WTC11 (cell line): Measurements from ENCODE around the gene FUNDC2. TPM values are rescaled to one million over a fixed set of nuclear protein-coding genes. Genes with fewer than 3 reads are reported as not detected.

Experiments
- ATAC-seq: fragments of 200-7000 bp; cut with Tn5 transposase; 2 replicates; pipeline ENCODE4 v1.10.0; 2021; ENCODE audit warnings: mild to moderate bottlenecking, moderate library complexity
- CTCF ChIA-PET: fragments of 300-600 bp; sonication (Branson Sonifier 250); formaldehyde crosslinking; loops from one replicate; lab custom pipeline; 2021; ENCODE audit warnings: antibody characterized with exemption; lab: Charles Lee
- POLR2A ChIA-PET: fragments of 350-600 bp; sonication (Branson Sonifier 250); formaldehyde crosslinking; loops from one replicate; lab custom pipeline; 2021; ENCODE audit warnings: antibody characterized with exemption; lab: Charles Lee
- DNase-seq: peaks from one replicate; pipeline ENCODE4 v3.0.0; 2021; ENCODE audit warnings: low spot score
- H3K27ac Mint-ChIP-seq: 2 replicates; pipeline ENCODE4 v1.8.0; 2021; ENCODE audit warnings: mixed read lengths
- H3K27me3 Mint-ChIP-seq: 2 replicates; pipeline ENCODE4 v1.8.0; 2021; ENCODE audit warnings: low read depth, mild to moderate bottlenecking, moderate library complexity, mixed read lengths
- H3K36me3 Mint-ChIP-seq: 2 replicates; pipeline ENCODE4 v1.8.0; 2021; ENCODE audit warnings: mixed read lengths
- H3K4me1 Mint-ChIP-seq: 2 replicates; pipeline ENCODE4 v1.8.0; 2022; ENCODE audit warnings: mixed read lengths
- H3K4me3 Mint-ChIP-seq: 2 replicates; pipeline ENCODE4 v1.8.0; 2021; ENCODE audit warnings: mild to moderate bottlenecking, moderate library complexity, mixed read lengths
- H3K9me3 Mint-ChIP-seq: 2 replicates; pipeline ENCODE4 v1.8.0; 2021; ENCODE audit warnings: mixed read lengths
- ATF1 ChIP-seq: sonication (generic); formaldehyde crosslinking; IDR thresholded peaks from 2 replicates; pipeline ENCODE4 v1.8.1; 2023; ENCODE audit warnings: mild to moderate bottlenecking, moderate library complexity, missing genetic modification reagents
- ATF3 ChIP-seq: sonication (generic); formaldehyde crosslinking; conservative IDR thresholded peaks from 2 replicates; pipeline ENCODE4 v1.8.1; 2022; ENCODE audit warnings: mild to moderate bottlenecking, missing genetic modification reagents
- CREB1 ChIP-seq: sonication (generic); formaldehyde crosslinking; IDR thresholded peaks from 2 replicates; pipeline ENCODE4 v1.8.0; 2023; ENCODE audit warnings: mild to moderate bottlenecking, missing genetic modification reagents
- E2F4 ChIP-seq: sonication (generic); formaldehyde crosslinking; IDR thresholded peaks from 2 replicates; pipeline ENCODE4 v1.8.1; 2022; ENCODE audit warnings: low read depth, mild to moderate bottlenecking, moderate library complexity, missing genetic modification reagents, borderline replicate concordance
- ETV6 ChIP-seq: sonication (generic); formaldehyde crosslinking; IDR thresholded peaks from 2 replicates; pipeline ENCODE4 v1.8.1; 2022; ENCODE audit warnings: mild to moderate bottlenecking, missing genetic modification reagents
- FOXJ3 ChIP-seq: sonication (generic); formaldehyde crosslinking; IDR thresholded peaks from 2 replicates; pipeline ENCODE4 v1.9.0; 2021; ENCODE audit warnings: missing genetic modification reagents, mild to moderate bottlenecking, borderline replicate concordance
- FOXP1 ChIP-seq: sonication (generic); formaldehyde crosslinking; IDR thresholded peaks from 2 replicates; pipeline ENCODE4 v1.8.0; 2022; ENCODE audit warnings: missing genetic modification reagents, mild to moderate bottlenecking, moderate library complexity, borderline replicate concordance
- HMGXB4 ChIP-seq: sonication (generic); formaldehyde crosslinking; IDR thresholded peaks from 2 replicates; pipeline ENCODE4 v1.8.1; 2023; ENCODE audit warnings: mild to moderate bottlenecking, moderate library complexity, missing genetic modification reagents
- TEAD4 ChIP-seq: sonication (generic); formaldehyde crosslinking; IDR thresholded peaks from 2 replicates; pipeline ENCODE4 v1.8.0; 2022; ENCODE audit warnings: mild to moderate bottlenecking, missing genetic modification reagents
- ZMAT4 ChIP-seq: fragments of 250-450 bp; sonication (Bioruptor Pico); IDR thresholded peaks from 2 replicates; pipeline ENCODE4 v1.9.0; 2021; ENCODE audit warnings: mild to moderate bottlenecking
- ZNF121 ChIP-seq: sonication (generic); formaldehyde crosslinking; IDR thresholded peaks from 2 replicates; pipeline ENCODE4 v1.8.0; 2023; ENCODE audit warnings: missing genetic modification reagents
- ZNF232 ChIP-seq: sonication (generic); formaldehyde crosslinking; IDR thresholded peaks from 2 replicates; pipeline ENCODE4 v1.8.0; 2022; ENCODE audit warnings: mild to moderate bottlenecking, missing genetic modification reagents
- ZNF416 ChIP-seq: fragments of 250-450 bp; sonication (Bioruptor Pico); IDR thresholded peaks from 2 replicates; pipeline ENCODE4 v1.9.0; 2021; ENCODE audit warnings: mild to moderate bottlenecking, inconsistent platforms
- ZNF512 ChIP-seq: sonication (generic); formaldehyde crosslinking; IDR thresholded peaks from 2 replicates; pipeline ENCODE4 v1.8.1; 2022; ENCODE audit warnings: missing genetic modification reagents, borderline replicate concordance
- ZNF532 ChIP-seq: fragments of 250-450 bp; sonication (Bioruptor Pico); IDR thresholded peaks from 2 replicates; pipeline ENCODE4 v1.9.0; 2021; ENCODE audit warnings: mild to moderate bottlenecking, borderline replicate concordance
- ZNF671 ChIP-seq: fragments of 250-450 bp; sonication (Bioruptor Pico); IDR thresholded peaks from 2 replicates; pipeline ENCODE4 v1.8.0; 2021; ENCODE audit warnings: mild to moderate bottlenecking
- total RNA-seq: library from RNA; stranded (reverse); gene quantifications from 3 replicates; pipeline ENCODE4 v1.2.3, GENCODE V29; 2021

The FUNDC2 gene
- total RNA-seq, 1 experiment from 2014 or later: 60.7 TPM

GRCh38 chrX:155054255-155054654 lies 27.6 kb downstream of the FUNDC2 start:
- POLR2A ChIA-PET: no interaction called here
- no peaks in the 10 kb centered on the region for H3K9me3 Mint-ChIP-seq
- peaks cover 3% of the 10 kb centered on the region; the same call in 1 of the 2 replicates for H3K36me3 Mint-ChIP-seq
- no peak overlapping the region for H3K27ac Mint-ChIP-seq
- CTCF ChIA-PET: no interaction called here
- ATAC-seq: no peak
- H3K4me3 Mint-ChIP-seq: no peak overlapping the region
- DNase-seq: no peak
- H3K4me1 Mint-ChIP-seq: peaks cover 4% of the 10 kb centered on the region; the same call in 1 of the 2 replicates
- TF ChIP-seq ZNF671 (CRISPR knock-in tag) (no peak), FOXP1 (no peak)
- H3K27me3 Mint-ChIP-seq: no peaks in the 10 kb centered on the region

- DNase-seq (no peak), ATAC-seq (no peak)
- TF ChIP-seq FOXJ3 (CRISPR knock-in tag): no peak
- Mint-ChIP-seq H3K27me3 (no peaks in the 10 kb centered on the region), H3K4me1 (peaks cover 4% of the 10 kb centered on the region; the same call in 1 of the 2 replicates), H3K9me3 (no peaks in the 10 kb centered on the region), H3K36me3 (peaks cover 3% of the 10 kb centered on the region; the same call in 1 of the 2 replicates), H3K4me3 (no peak overlapping the region), H3K27ac (no peak overlapping the region)
- CTCF ChIA-PET: no interaction called here
- POLR2A ChIA-PET: no interaction called here
Observed at GRCh38 chrX:155055494-155055893, 28.9 kb downstream of the FUNDC2 start.

- POLR2A ChIA-PET: no interaction called here
Observed at GRCh38 chrX:155056471-155056870, 29.8 kb downstream of the FUNDC2 start.

More at GRCh38 chrX:155056471-155056870, 29.8 kb downstream of the FUNDC2 start:
- CTCF ChIA-PET: interaction anchor here (0.6 to 2.2 kb wide), 3 partner anchors 7 to 138 kb away, joined by 3 to 7 read pairs (median 7); no protein-coding TSS in a partner anchor
- Mint-ChIP-seq H3K27me3 (no peaks in the 10 kb centered on the region), H3K9me3 (no peaks in the 10 kb centered on the region), H3K27ac (peak overlapping the region; percentile 49; the same call in 1 of the 2 replicates), H3K36me3 (peaks cover 2% of the 10 kb centered on the region; the same call in 1 of the 2 replicates), H3K4me1 (peaks cover 4% of the 10 kb centered on the region; the same call in 1 of the 2 replicates), H3K4me3 (no peak overlapping the region)
- no peak for DNase-seq
- ATAC-seq: no peak
- TF ChIP-seq ZNF416 (CRISPR knock-in tag) (no peak), ATF3 (no peak), TEAD4 (CRISPR knock-in tag) (no peak), ZMAT4 (CRISPR knock-in tag) (no peak), ZNF671 (CRISPR knock-in tag) (no peak), E2F4 (CRISPR knock-in tag) (no peak), ZNF121 (CRISPR knock-in tag) (no peak), HMGXB4 (no peak), ZNF232 (CRISPR knock-in tag) (no peak), ATF1 (CRISPR knock-in tag) (no peak), ETV6 (CRISPR knock-in tag) (no peak), CREB1 (no peak), ZNF512 (CRISPR knock-in tag) (no peak), ZNF532 (CRISPR knock-in tag) (no peak)
